Activated CD4-positive, CD25-positive, alpha-beta regulatory T cell treated with anti-CD3 and anti-CD28 coated beads, Interleukin-2, amount 50 U/mL, for 24 hours (primary cell): ENCODE measurements around the gene ITGAV.
"Not testable (repeated sequence)": the region's sequence is repeated elsewhere in the genome, so short reads cannot be mapped to it uniquely, and the experiment has no call there.

Experiments used
- ATAC-seq, 2 donors: fragments of 150-1000 bp; cut with Tn5 transposase; one replicate each; pipeline ENCODE4 v1.10.0; 2021; ENCODE audit warnings: mild to moderate bottlenecking in 1 of 2, moderate library complexity in 1 of 2

ITGAV gene

DNA sequence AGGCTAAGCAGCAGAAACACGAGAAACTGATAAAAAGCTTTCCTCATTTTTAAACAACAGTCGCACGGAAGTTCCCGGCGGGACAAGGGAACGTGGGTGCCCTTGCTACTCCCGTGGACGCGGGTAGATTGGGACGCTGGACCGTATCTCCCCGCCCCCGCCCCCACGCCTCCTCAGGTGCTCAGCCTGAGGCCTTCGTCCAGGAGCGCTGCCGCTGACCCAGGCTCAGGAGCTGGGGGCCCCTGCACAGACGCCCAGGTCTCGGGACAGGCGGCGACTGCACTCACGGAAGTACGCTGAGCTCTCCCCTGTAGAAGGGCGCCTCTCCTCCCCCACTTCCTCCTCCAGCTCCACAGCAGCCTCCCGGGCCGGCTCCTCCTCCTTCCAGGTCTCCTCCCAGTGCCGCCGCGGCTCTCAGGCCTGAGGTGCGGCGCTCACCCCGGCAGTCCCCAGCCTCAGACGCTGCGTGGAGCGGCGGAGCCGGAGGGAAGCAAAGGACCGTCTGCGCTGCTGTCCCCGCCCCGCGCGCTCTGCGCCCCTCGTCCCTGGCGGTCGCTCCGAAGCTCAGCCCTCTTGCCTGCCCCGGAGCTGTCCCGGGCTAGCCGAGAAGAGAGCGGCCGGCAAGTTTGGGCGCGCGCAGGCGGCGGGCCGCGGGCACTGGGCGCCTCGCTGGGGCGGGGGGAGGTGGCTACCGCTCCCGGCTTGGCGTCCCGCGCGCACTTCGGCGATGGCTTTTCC lies at the start of gene ITGAV:
Gene ITGAV, plus strand, starts transcription at position 445 of the 738 bp plus-strand sequence. Its CDS starts 283 bp downstream, at position 728.
- ATAC-seq: peak; percentile 91 to 92

DNA sequence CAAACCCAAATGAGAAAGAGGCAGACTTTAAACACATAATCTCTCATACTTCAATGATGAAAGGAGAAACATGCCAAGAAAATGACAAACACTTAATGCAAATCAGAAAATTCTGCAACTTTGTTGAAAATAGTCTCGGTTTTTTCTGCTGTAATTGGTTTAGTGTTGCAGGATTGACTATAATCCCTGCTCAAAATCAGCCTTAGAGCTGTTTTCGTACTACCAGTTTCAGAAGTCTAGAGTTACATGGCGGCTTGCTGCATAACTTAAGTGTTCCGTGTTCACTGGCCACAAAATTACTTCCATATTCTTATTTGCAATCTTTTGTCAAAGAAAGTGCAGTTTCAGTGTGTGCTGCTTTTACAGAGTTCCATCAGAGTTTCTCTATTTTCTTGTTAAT lies 48.9 kb upstream of the ITGAV start:
- ATAC-seq: no peak

DNA sequence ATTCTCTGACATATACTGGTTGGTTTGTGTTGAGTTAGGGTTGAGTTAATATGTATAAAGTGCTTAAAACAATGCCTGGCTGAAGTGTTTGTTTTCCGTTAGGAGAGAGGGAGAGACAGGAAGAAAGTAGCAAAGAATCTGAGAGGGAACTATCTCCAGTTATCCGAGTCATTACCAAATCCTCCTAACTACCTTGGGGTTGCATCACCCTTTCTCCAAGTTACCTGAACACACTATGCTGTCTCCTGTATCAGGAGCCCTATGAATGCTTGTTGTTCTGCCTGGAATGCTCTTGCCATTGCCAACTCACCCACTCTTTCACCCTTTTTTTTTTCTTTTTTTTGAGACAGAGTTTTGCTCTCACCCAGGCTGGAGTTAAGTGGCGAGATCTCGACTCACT lies 47.9 kb upstream of the ITGAV start:
- no peak for ATAC-seq

DNA sequence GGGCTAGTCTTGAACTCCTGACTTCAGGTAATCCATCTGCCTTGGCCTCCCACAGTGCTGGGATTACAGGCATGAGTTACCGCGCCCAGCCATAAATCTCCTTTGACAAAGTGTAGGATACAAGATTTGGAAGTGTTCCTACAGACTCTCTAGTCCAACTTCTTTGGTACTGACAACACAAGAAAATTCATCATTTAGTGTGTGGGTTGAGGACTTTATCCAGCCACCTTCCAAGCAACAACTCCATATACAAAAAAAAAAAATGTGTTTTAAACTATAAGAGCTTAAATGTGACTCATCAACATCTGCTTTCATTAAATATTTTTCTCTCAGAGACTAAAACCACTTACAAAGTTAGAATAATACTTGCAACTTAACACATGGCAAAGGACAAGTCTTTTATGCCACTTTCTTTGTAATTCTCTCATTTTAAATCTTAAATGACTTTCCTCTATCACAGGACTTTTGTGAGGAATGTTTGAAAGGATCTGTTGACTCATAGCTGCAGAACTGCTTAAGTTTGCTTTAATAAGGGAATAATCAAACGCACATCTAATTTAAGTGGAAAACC lies 46.2 kb upstream of the ITGAV start:
- no peak for ATAC-seq

DNA sequence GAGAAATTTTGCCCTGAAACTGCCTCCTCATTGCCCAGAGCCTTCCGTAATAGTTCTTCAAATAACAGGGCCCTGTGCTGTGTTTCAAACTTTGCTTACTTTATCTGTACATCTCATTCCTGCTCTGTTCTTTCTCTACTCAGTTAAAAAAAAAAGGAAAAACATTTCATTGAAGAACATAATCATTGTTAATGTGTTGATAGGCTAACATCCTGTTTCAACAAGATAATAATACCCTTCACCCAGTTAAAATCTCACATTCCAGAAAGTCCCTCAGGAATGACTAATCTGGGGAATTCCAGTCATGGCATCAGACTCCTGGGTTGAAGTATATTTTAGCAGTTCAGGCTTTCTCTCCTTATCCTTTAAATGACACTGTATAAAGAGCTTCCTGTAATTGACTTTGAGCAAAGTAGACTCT lies 45.6 kb upstream of the ITGAV start:
- no peak for ATAC-seq

DNA sequence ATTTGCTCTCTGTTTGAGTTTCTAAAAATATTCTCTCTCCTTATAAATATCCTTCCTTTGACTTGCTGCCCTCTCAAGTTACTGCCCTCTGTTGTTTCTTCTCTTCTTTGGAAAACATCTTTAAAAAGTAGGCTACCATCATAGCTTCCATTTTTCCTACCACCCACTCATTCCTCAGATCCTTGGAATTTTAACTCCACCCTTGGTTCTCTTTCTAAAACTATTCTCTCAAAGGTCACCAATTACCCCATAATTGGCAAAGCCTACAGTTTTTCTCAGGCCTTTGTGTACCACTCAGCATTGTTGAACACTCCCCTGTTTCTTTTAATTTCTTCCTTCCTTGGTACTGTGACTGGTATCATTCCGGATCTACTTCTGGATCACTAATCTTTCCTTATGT lies 43.0 kb upstream of the ITGAV start:
- ATAC-seq: no peak

DNA sequence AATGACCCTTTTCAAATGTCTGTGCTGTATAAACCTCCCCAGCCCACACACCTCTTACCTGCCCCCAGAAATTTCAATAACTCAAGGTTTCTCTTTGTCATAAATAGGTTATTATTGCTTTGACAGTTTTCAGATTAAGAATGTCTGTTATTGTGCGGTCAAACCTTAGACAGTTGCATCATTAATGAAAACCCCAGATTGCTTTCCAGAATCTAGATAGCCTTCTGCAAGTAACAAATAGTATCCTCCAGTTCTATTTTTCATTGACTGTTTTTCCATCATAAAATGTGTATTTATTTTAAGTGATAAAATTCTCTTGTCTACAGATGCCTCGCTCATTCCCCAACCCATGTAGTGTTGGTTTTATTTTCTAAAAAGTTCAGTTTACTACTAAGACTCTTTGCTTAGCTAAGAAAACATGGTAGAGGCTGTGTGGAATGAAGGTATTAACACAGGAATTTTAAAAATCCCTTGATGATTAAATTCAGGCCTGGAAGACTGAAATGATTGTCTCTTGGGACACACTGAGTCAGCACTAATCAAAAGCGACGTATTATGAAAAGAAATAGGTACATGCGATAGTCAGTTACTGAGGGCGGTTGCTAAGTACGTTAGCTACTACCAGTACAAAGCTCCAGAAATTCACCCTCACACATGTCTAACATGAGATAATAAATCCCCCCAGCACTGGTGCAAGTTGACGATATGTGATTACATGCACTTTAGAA lies 38.4 kb upstream of the ITGAV start:
- no peak for ATAC-seq

DNA sequence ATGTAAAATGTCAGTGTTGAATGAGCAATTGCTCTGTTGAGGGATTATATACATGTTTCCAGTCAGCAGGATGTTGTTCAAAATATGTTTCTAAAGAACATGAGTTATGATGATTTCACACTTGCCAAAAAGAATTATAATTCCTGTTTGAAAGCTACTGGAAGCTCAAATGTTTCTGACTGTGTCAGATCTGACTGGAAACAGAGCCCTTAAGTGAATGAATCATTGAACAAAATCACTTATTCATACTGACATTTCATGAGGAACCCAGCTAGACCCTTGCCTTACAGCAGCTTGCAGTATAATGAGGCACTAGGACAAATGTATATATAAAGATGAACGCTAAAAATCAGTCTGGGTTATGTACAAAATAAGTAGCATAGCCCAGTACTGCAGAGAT lies 35.4 kb upstream of the ITGAV start:
- no peak for ATAC-seq

DNA sequence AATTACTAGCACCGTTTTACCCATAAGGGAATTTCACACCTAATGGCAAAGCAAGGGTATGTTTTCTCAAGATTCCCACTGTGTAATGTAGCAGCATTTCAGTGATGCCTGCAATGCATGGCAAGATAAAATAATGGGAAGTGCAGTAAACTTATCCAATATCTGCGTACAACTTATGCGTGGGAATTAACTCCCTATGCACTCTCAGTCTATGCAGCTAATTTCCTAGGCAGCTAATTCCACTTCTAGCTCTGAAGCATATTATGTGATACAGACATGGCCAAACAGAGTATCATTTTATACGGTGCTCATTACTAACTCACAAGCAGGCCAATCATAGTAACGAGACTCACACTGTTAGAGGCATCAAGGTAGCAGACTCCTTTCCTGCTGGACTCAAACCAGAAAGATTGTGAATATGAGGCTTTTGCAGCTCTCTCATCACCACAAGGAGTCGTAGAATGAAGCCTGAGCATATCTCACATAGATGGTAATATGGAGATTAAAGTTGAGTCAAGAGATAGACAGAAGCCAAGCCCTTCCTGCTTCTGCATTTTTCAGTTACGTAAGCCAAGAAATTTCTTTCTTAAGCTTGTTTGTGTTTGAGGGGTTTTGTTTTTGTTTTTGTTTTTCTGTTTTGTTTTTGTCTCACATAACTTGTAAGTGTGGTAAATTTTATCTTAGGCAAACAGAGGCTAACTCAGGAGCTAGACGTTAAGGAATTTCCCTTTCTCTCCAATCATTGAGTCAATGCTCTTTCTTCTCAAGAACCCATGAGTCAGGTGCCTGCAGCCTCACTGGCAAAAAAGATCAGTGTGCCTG lies 34.8 kb upstream of the ITGAV start:
- ATAC-seq: no peak

DNA sequence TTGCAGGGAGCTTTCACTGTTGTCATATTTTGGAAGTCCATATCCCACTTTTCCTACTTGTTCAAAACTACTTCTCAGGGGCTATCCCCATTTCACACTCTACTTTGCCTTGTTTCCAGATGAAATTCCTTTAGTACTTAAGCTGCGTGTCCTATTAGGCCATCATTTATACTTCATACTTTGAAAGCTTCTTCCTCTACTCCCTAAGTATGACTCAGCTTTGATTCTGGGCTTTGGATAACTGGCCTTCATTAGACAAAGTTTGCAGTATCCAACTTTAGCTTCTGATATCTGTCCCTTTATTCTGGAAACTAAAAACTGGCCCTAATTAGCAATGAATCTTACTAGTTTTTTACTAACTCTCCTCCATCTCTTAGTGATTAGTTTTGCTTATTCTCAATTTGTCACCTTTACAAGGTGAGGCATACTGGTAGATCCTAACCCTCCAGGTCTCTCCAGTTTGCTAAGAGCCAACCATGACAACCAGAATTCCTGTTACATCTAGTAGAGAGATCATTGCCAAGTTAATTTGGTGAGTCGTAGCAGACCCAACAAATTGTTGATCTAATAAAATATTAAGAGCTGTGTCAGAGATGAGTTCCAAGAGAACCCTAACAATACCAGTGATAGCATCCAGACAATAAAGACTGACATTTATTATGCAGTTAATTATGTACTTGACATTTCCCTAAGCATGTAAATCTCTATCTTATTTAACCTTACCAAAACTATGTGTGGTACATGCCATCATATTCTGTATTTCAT lies 31.2 kb upstream of the ITGAV start:
- no peak for ATAC-seq

DNA sequence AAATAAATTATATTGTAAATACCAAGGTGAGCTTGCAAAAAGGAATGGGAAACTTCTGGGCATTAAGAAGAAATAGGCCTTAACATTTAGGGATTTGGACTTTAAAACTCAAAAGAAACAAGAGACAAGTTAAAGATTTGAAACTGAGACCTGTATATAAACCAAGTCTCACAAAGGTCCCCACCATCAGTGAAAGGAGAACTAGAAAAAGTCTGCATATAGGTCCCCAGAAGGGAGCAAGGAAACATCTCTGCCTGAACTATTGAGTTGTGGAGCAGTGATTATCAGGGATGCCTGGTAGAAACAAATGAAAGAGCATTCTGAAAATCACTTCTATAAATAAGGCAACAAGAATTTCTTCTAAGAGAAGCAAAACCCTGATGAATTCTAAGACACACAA lies 30.5 kb upstream of the ITGAV start:
- no peak for ATAC-seq

DNA sequence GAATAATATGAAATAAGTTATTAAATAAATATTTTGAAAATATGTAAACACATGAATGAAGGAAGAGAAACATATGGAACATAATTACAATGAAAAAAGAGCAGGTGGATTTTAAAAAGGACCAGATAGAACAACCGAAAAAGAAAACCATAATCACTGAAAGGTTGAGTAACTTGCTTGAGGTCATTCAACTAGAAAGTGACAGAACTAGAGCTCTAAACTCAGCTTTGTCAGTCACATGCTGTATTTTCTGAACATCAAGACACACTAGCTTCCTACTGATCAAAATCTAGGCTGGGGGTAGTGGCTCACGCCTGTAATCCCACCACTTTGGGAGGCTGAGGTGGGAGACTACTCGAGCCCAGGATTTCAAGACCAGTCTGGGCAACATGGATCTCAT lies 30.0 kb upstream of the ITGAV start:
- no peak for ATAC-seq

DNA sequence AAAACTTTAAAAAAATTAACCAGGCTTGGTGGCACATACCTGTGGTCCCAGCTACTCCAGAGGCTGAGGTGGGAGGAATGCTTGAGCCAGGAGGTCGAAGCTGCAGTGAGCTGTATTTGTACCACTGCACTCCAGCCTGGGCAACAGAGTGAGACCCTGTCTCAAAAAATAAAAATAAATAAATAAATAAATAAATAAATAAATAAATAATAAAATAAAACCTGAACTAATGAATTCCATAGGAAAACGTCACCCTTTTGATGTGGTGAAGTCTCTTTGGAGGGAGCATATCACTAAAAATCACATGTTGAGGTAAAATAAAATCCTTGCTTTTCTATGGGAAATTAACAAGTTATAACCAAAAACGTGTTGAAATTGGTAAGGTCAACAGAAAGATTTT lies 29.6 kb upstream of the ITGAV start:
- ATAC-seq: no peak

DNA sequence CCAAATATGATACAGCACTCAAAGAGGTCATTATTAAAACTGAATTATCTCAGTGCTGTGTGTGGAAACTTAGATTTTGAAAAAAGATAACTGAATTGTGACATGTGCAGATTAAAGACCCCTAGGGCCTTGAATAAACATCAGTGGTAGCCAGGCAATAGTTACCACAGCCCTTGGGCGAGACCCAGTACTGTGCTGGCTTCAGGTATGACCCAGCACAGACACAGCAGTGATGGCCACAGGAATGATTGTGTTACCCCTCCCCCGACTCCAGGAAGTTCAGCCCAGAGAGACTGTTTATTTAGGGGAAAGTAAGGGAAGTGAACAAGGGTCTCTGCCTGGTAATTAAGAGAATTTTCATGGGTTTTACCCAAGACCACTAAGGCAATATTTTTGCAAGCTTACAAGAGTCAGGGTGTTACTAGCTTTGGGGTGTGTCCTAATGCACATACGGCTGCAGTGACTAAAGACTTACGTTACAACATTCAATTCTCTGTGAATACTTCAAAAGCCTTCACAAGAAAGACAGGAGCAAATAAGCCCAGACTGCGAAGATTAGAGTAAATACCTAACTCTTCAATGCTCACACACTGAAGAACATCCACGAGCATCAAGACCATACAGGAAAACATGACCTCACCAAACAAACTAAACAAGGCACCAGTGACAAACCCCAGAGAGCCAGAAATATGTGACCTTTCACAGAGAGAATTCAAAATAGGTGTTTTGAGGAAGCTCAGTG lies 28.2 kb upstream of the ITGAV start:
- no peak for ATAC-seq

DNA sequence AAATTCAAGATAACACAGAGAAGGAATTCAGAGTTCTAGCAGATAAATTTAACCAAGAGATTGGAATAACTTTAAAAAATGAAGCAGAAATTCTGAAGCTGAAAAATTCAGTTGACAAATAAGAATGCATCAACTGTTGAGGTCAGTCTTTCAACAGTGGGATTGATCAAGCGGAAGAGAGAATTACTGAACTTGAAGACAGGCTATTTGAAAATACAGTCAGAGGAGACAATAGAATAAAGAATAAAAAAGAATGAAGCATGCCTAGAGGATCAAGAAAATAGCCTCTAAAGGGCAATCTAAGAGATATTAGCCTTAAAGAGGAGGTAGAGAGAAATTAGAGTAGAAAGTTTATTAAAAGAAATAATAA lies 27.7 kb upstream of the ITGAV start:
- no peak for ATAC-seq

DNA sequence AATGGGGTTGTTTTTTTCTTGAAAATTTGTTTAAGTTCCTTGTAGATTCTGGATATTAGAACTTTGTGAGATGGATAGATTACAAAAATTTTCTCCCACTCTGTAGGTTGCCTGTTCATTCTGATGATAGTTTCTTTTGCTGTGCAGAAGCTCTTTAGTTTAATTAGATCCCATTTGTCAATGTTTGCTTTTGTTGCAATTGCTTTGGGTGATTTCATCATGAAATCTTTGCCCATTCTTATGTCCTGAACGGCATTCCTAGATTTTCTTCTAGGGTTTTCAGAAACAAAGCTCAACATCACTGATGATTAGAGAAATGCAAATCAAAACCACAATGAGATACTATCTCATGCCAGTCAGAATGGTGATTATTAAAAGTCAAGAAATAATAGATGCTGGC lies 21.3 kb upstream of the ITGAV start:
- ATAC-seq: not testable (repeated sequence)

DNA sequence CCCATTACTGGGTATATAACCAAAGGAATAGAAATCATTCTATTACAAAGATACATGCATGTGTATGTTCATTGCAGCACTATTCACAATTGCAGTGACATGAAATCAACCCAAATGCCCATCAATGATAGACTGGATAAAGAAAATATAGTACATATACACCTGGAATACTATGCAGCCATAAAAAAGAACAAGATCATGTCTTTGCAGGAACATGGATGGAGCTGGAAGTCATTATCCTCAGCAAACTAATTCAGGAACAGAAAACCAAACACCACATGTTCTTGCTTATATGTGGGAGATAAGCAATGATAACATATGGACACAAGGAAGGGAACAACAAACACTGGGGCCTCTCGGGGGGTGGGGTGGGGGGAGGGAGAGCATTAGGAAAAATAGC lies 20.7 kb upstream of the ITGAV start:
- not testable (repeated sequence) for ATAC-seq

DNA sequence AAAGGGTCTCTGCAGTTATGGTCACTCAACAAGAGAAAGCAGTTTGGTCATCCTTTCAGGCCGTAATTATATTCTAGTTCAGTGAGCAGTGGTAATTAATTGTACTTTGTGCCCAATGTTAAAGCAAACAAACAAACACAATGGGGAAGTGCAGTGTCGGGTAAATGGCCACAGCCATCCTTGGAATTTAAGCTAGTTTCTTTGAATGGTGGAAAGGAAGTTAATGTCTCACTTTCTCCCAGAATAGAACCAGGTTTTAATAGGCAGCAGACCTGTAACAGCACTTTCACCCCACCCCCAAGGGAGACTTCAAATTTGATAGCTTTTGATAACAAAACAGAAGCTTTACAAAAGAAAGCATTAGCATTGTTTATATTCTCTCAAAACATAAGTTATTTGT lies 20.0 kb upstream of the ITGAV start:
- no peak for ATAC-seq

DNA sequence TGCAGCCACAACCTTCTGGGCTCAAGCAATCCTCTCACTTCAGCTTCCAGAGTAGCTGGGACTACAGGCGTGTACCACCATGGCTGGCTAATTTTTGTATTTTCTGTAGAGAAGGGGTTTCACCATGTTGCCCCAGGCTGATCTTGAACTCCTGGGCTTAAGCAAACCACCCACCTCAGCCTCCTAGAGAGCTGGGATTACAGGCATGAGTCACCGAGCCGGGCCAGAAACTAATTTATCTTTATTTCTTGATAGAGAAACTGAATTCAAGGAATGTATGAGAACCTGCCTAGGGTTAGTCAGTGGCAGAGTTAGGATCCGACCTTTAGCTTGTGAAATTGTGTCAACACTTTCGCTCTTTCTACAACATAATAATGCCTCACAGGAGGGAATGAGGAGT lies 19.3 kb upstream of the ITGAV start:
- ATAC-seq: no peak

DNA sequence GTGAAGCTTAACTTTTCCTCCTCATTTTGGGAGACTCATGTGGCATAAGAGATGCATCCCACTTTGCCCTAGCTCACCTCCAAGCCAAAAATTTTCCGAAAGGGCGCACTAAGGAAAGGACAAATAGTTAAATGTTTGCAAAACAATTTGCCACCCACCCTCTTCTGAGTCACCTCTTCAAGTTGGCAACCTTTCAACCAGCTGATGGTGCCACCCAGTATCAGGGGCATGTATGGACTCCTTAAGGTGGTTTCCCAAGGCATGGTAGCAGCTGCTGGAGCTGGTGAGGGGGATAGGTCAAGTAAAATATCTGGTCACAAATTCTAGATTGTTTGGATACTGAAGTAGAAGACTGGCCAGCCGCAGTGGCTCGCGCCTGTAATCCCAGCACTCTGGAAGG lies 17.2 kb upstream of the ITGAV start:
- no peak for ATAC-seq

DNA sequence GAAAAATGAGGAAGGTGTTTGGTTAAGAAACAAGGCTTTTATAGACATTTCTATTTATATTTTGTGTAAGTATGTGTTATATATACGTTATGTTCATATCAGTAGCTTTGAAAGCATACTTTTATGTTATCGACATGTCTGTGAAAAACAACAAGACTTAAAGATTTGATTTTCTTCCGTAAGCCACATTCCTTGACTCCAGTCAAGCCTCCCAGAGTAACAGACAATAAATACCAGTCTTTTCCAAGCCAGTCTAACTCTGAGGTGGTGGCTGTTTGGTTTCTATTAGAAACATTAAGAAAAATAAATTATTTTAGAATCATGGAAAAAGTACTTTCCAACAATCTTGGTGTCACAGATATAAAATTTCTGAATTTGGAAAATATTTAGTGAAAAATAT lies 16.3 kb upstream of the ITGAV start:
- no peak for ATAC-seq

DNA sequence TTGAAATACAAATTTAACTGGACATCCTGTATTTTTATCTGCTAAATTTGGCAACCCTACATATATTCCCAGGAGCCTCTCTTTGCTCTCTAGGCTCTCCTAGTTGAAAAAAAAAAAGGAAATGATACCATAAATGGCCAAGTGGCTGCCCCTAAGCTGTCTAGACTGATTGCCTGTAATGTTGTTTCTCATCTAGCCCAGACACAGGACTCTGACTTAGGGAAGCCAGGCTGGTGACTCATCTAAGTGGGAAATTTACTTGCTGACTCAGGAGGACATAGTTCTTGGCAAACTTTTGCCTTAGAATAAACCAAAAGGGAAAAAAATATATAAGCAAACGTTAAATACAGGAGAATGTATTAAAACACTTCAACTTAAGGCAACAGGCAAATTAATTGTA lies 14.6 kb upstream of the ITGAV start:
- peak; percentile 51 to 69 for ATAC-seq
